ENCODE data around the gene UNK.

Gene UNK

DNA sequence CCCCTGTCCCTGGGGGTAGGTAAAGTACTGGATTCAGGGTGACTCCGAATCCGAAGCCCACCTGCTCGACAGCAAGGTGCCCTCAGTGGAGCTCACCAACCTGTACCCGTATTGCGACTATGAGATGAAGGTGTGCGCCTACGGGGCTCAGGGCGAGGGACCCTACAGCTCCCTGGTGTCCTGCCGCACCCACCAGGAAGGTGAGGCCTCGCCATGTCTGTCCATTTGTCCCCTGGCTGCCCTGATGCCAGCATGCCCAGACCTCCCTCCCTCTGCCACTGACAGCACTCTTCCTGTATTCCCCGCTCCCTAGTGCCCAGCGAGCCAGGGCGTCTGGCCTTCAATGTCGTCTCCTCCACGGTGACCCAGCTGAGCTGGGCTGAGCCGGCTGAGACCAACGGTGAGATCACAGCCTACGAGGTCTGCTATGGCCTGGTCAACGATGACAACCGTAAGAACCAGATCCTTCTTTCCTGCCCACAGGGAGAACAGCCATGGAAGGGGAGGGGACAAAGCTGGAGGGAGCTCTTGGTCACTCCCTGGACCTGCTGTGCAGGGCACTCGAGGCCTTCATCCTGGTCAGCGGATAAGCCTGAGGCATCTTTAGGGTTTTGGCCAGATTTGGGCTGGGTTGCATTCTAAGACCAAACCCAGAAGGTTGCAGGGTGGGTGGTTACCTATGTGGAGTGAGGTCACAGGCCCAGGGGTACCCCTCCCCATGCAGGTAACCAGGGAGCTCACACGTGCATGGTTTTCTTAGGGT is 33.8 kb upstream of the UNK start:
- Histone ChIP-seq H3K27me3 (ENCODE audit: control insufficient read depth, low read length) (no peaks in the 10 kb centered on the region), H3K27ac (ENCODE audit: low read depth, low read length) (no peak overlapping the region), H3K9me3 (ENCODE audit: control insufficient read depth, insufficient read depth, low read length) (no peaks in the 10 kb centered on the region), H3K79me2 (ENCODE audit: control insufficient read depth, low read length) (no peaks in the 10 kb centered on the region), H3F3A (ENCODE audit: control insufficient read depth, insufficient read depth) (peaks cover 4% of the 10 kb centered on the region), H3K9me2 (replicated peaks; ENCODE audit: control insufficient read depth, low read length) (no peaks in the 10 kb centered on the region), H3K4me2 (ENCODE audit: low read length) (no peak overlapping the region), H3K36me3 (ENCODE audit: control insufficient read depth, low read length) (no peaks in the 10 kb centered on the region), H3K4me3 (ENCODE audit: low read length) (no peak overlapping the region), H3K4me1 (ENCODE audit: control insufficient read depth, low read length) (peaks cover 39% of the 10 kb centered on the region), H4K20me1 (ENCODE audit: control insufficient read depth, insufficient read depth, low read depth, low read length) (no peaks in the 10 kb centered on the region)
- TF ChIP-seq, protein P1, sequence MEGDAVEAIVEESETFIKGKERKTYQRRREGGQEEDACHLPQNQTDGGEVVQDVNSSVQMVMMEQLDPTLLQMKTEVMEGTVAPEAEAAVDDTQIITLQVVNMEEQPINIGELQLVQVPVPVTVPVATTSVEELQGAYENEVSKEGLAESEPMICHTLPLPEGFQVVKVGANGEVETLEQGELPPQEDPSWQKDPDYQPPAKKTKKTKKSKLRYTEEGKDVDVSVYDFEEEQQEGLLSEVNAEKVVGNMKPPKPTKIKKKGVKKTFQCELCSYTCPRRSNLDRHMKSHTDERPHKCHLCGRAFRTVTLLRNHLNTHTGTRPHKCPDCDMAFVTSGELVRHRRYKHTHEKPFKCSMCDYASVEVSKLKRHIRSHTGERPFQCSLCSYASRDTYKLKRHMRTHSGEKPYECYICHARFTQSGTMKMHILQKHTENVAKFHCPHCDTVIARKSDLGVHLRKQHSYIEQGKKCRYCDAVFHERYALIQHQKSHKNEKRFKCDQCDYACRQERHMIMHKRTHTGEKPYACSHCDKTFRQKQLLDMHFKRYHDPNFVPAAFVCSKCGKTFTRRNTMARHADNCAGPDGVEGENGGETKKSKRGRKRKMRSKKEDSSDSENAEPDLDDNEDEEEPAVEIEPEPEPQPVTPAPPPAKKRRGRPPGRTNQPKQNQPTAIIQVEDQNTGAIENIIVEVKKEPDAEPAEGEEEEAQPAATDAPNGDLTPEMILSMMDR (IDR thresholded peaks at IDR 0.05; ENCODE audit: low read depth, low read length, poor library complexity, severe bottlenecking): no peak
- TF ChIP-seq EZH2phosphoT487 (IDR thresholded peaks at IDR 0.05; ENCODE audit: borderline replicate concordance, low read length): no peak

DNA sequence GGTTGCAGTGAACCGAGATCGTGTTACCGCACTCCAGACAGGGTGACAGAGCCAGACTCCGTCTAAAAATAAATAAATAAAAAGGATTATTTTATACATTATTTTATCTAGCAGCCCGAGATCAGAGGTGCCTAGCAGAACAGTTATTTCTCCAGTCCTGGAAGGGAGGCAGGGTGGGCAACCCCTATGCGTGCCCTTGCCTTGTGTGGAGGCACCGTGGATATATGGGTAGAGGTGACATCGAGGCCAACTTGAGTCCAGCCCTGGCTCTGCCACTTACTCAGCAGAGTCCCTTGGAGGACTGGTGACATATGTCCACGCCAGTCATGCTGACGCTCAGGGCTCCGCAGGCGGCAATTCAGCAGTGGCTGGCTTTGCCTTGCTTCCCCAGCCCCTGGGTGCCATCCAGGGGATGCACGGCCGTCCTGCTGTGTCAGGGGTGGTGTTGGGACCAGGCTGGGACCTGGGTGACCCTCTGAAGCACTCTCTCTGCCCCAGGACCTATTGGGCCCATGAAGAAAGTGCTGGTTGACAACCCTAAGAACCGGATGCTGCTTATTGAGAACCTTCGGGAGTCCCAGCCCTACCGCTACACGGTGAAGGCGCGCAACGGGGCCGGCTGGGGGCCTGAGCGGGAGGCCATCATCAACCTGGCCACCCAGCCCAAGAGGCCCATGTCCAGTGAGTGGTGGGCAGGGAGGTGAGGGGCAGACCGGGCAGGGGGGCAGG is 32.8 kb upstream of the UNK start:
- Histone ChIP-seq H3K9me3 (ENCODE audit: control insufficient read depth, insufficient read depth, low read length) (no peaks in the 10 kb centered on the region), H3K4me2 (ENCODE audit: low read length) (no peak overlapping the region), H4K20me1 (ENCODE audit: control insufficient read depth, insufficient read depth, low read depth, low read length) (no peaks in the 10 kb centered on the region), H3K9me2 (replicated peaks; ENCODE audit: control insufficient read depth, low read length) (no peaks in the 10 kb centered on the region), H3K27ac (ENCODE audit: low read depth, low read length) (no peak overlapping the region), H3K27me3 (ENCODE audit: control insufficient read depth, low read length) (no peaks in the 10 kb centered on the region), H3K79me2 (ENCODE audit: control insufficient read depth, low read length) (no peaks in the 10 kb centered on the region), H3F3A (ENCODE audit: control insufficient read depth, insufficient read depth) (peaks cover 4% of the 10 kb centered on the region), H3K36me3 (ENCODE audit: control insufficient read depth, low read length) (no peaks in the 10 kb centered on the region), H3K4me3 (ENCODE audit: low read length) (no peak overlapping the region), H3K4me1 (ENCODE audit: control insufficient read depth, low read length) (peaks cover 39% of the 10 kb centered on the region)
- TF ChIP-seq, protein P1 (IDR thresholded peaks at IDR 0.05; ENCODE audit: low read depth, low read length, poor library complexity, severe bottlenecking): no peak
- no peak for TF ChIP-seq EZH2phosphoT487 (IDR thresholded peaks at IDR 0.05; ENCODE audit: borderline replicate concordance, low read length)

DNA sequence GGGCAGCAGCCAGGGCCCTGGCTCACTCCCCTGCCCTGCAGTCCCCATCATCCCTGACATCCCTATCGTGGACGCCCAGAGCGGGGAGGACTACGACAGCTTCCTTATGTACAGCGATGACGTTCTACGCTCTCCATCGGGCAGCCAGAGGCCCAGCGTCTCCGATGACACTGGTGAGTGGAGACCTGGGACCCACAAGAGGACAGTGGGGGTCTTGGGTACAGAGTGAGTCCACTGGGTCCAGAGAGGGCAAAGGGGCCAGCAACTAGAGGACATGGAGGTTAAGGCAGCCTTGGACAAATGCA is 32.2 kb upstream of the UNK start:
- H3K79me2 ChIP-seq (ENCODE audit: control insufficient read depth, low read length): no peaks in the 10 kb centered on the region
- no peaks in the 10 kb centered on the region for H4K20me1 ChIP-seq (ENCODE audit: control insufficient read depth, insufficient read depth, low read depth, low read length)
- H3K36me3 ChIP-seq (ENCODE audit: control insufficient read depth, low read length): no peaks in the 10 kb centered on the region
- no peak overlapping the region for H3K27ac ChIP-seq (ENCODE audit: low read depth, low read length)
- no peak overlapping the region for H3K4me3 ChIP-seq (ENCODE audit: low read length)
- TF ChIP-seq, protein P1 (IDR thresholded peaks at IDR 0.05; ENCODE audit: low read depth, low read length, poor library complexity, severe bottlenecking): no peak
- TF ChIP-seq EZH2phosphoT487 (IDR thresholded peaks at IDR 0.05; ENCODE audit: borderline replicate concordance, low read length): no peak
- H3K9me2 ChIP-seq (replicated peaks; ENCODE audit: control insufficient read depth, low read length): no peaks in the 10 kb centered on the region
- no peak overlapping the region for H3K4me2 ChIP-seq (ENCODE audit: low read length)
- peaks cover 4% of the 10 kb centered on the region for H3F3A ChIP-seq (ENCODE audit: control insufficient read depth, insufficient read depth)
- no peaks in the 10 kb centered on the region for H3K9me3 ChIP-seq (ENCODE audit: control insufficient read depth, insufficient read depth, low read length)
- H3K27me3 ChIP-seq (ENCODE audit: control insufficient read depth, low read length): no peaks in the 10 kb centered on the region
- peaks cover 39% of the 10 kb centered on the region for H3K4me1 ChIP-seq (ENCODE audit: control insufficient read depth, low read length)

All from DOHH2 (cell line).